A549 (cell line): ENCODE data around the gene RAD51B.
"Not testable (repeated sequence)": the region's sequence is repeated elsewhere in the genome, so short reads cannot be mapped to it uniquely, and the experiment has no call there.

Source experiments
- CBX2 ChIP-seq: fragments of 200-600 bp; sonication (generic); IDR thresholded peaks from 2 replicates; pipeline ENCODE4 v1.6.1; 2016; ENCODE audit warnings: low read depth, mild to moderate bottlenecking, borderline replicate concordance
- CEBPB ChIP-seq, 2 experiments: fragments of >200 bp in 1 of 2; sonication (Bioruptor Twin) in 1 of 2; formaldehyde crosslinking in 1 of 2; IDR thresholded peaks; 2 replicates each; pipeline ENCODE4 v1.6.1; 2012 to 2016
- CTCF ChIP-seq: fragments of >200 bp; sonication (Bioruptor Twin); formaldehyde crosslinking; IDR thresholded peaks from 3 replicates; pipeline ENCODE4 v1.5.1; 2016
- EHMT2 ChIP-seq: fragments of 200-600 bp; sonication (generic); IDR thresholded peaks from 2 replicates; pipeline ENCODE4 v1.6.1; 2016; ENCODE audit warnings: antibody characterized with exemption, low read depth, mild to moderate bottlenecking, moderate library complexity
- ESRRA ChIP-seq: fragments of 150-350 bp; IDR thresholded peaks from 2 replicates; pipeline ENCODE4 v1.6.1; 2014; ENCODE audit warnings: mild to moderate bottlenecking, low read length, borderline replicate concordance
- PBX3 ChIP-seq: IDR thresholded peaks from 2 replicates; pipeline ENCODE4 v1.6.1; 2012
- PHF8 ChIP-seq: fragments of 200-600 bp; sonication (generic); IDR thresholded peaks from 2 replicates; pipeline ENCODE4 v1.6.1; 2016; ENCODE audit warnings: low read depth, mild to moderate bottlenecking, antibody characterized with exemption, moderate library complexity, borderline replicate concordance
- POLR2A ChIP-seq: IDR thresholded peaks from 2 replicates; pipeline ENCODE4 v1.6.1; 2012; ENCODE audit warnings: mild to moderate bottlenecking, low read length
- POLR2AphosphoS2 ChIP-seq: conservative IDR thresholded peaks from 2 replicates; pipeline ENCODE4 v1.6.1; 2012; ENCODE audit warnings: low read length, improper control_type of control experiment, inconsistent platforms

- not testable (repeated sequence) for TF ChIP-seq CTCF; PHF8; POLR2A; PBX3; CBX2; EHMT2; POLR2AphosphoS2; CEBPB (IDR thresholded peaks at IDR 0.05); ESRRA
These were observed 944.3 kb downstream of the RAD51B start for GRCh38 chr14:68763843-68764242.
